ENCODE measurements around the gene RRP15. TPM values are rescaled to one million over a fixed set of nuclear protein-coding genes. Genes with fewer than 3 reads are reported as not detected.
"Not testable (repeated sequence)": the region's sequence is repeated elsewhere in the genome, so short reads cannot be mapped to it uniquely, and the experiment has no call there.

RRP15 gene
- total RNA-seq, 1 experiment from 2014 or later = 36.0 TPM

GRCh38 chr1:218317061-218317460 is 32.0 kb downstream of the RRP15 start (continued):
- TF ChIP-seq E2F5 (CRISPR knock-in tag; IDR thresholded peaks at IDR 0.05) (no peak), ARID4B (CRISPR knock-in tag; IDR thresholded peaks at IDR 0.05; ENCODE audit: borderline replicate concordance) (no peak), SMAD3 (CRISPR knock-in tag; IDR thresholded peaks at IDR 0.05; ENCODE audit: borderline replicate concordance) (no peak)

DNA sequence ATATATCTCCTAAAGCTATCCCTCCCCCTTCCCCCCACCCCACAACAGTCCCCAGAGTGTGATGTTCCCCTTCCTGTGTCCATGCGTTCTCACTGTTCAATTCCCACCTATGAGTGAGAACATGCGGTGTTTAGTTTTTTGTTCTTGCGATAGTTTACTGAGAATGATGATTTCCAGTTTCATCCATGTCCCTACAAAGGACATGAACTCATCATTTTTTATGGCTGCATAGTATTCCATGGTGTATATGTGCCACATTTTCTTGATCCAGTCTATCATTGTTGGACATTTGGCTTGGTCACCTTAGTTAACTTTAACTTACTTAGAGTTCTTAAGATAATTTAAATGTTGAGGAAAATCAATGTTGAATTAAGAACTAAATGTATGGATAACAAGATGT is 35.1 kb downstream of the RRP15 start:
- H3K27me3 Mint-ChIP-seq (ENCODE audit: low read depth); H3K9me3 Mint-ChIP-seq; POLR2A ChIA-PET; H3K4me1 Mint-ChIP-seq; DNase-seq (ENCODE audit: low spot score); ATAC-seq; H3K4me3 Mint-ChIP-seq; H3K27ac Mint-ChIP-seq; CTCF ChIA-PET: not testable (repeated sequence)
- peaks cover 32% of the 10 kb centered on the region for H3K36me3 Mint-ChIP-seq

- H3K27ac Mint-ChIP-seq = peak overlapping the region; percentile 78
- H3K27me3 Mint-ChIP-seq (ENCODE audit: low read depth) = no peaks in the 10 kb centered on the region
- ChIA-PET POLR2A (no interaction called here), CTCF (interaction anchor here (2.0 kb wide), 1 partner anchor 16 kb away, joined by 6 read pairs; no protein-coding TSS in a partner anchor)
- no peak for DNase-seq (ENCODE audit: low spot score)
- peaks cover 34% of the 10 kb centered on the region for H3K36me3 Mint-ChIP-seq
- no peak for ATAC-seq
- H3K4me3 Mint-ChIP-seq = no peak overlapping the region
- peaks cover 2% of the 10 kb centered on the region; the same call in 1 of the 2 replicates for H3K9me3 Mint-ChIP-seq
- H3K4me1 Mint-ChIP-seq = no peaks in the 10 kb centered on the region
- TF ChIP-seq NR3C1 (CRISPR knock-in tag; conservative IDR thresholded peaks at IDR 0.05; ENCODE audit: low read depth) = no peak
- no peak for TF ChIP-seq NFYB (CRISPR knock-in tag; conservative IDR thresholded peaks at IDR 0.05; ENCODE audit: low read depth)
- no peak for TF ChIP-seq E2F5 (CRISPR knock-in tag; IDR thresholded peaks at IDR 0.05)
- no peak for TF ChIP-seq ELF4 (CRISPR knock-in tag; IDR thresholded peaks at IDR 0.05; ENCODE audit: low read depth)
- TF ChIP-seq ZNF263 (CRISPR knock-in tag; IDR thresholded peaks at IDR 0.05; ENCODE audit: low read depth) = no peak
- TF ChIP-seq FOXK1 (CRISPR knock-in tag; IDR thresholded peaks at IDR 0.05) = no peak
- no peak for TF ChIP-seq NR2C2 (CRISPR knock-in tag; IDR thresholded peaks at IDR 0.05)
- no peak for TF ChIP-seq JUN (CRISPR knock-in tag; IDR thresholded peaks at IDR 0.05)
- no peak for TF ChIP-seq NFE2L1 (CRISPR knock-in tag; IDR thresholded peaks at IDR 0.05)
- TF ChIP-seq, protein P1, sequence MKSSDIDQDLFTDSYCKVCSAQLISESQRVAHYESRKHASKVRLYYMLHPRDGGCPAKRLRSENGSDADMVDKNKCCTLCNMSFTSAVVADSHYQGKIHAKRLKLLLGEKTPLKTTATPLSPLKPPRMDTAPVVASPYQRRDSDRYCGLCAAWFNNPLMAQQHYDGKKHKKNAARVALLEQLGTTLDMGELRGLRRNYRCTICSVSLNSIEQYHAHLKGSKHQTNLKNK (CRISPR knock-in tag; IDR thresholded peaks at IDR 0.05) = no peak
- no peak for TF ChIP-seq TP53 (CRISPR knock-in tag; IDR thresholded peaks at IDR 0.05)
- TF ChIP-seq CDX4 (CRISPR knock-in tag; IDR thresholded peaks at IDR 0.05; ENCODE audit: borderline replicate concordance) = no peak
- no peak for TF ChIP-seq ZNF423 (CRISPR knock-in tag; IDR thresholded peaks at IDR 0.05)
- TF ChIP-seq, protein P2, sequence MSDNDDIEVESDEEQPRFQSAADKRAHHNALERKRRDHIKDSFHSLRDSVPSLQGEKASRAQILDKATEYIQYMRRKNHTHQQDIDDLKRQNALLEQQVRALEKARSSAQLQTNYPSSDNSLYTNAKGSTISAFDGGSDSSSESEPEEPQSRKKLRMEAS (CRISPR knock-in tag; IDR thresholded peaks at IDR 0.05) = no peak
- no peak for TF ChIP-seq MYBL2 (CRISPR knock-in tag; IDR thresholded peaks at IDR 0.05)
Measured at GRCh38 chr1:218322762-218323161, 37.7 kb downstream of the RRP15 start.

Data from WTC11 (cell line).